Mesodermal cell (in vitro differentiated cells): ENCODE measurements around the gene CPNE2.
"Not testable (repeated sequence)": the region's sequence is repeated elsewhere in the genome, so short reads cannot be mapped to it uniquely, and the experiment has no call there.

Source experiments
- H3K27ac ChIP-seq: 2 replicates; pipeline ENCODE4 v1.7.0; 2013; ENCODE audit warnings: mild to moderate bottlenecking, low read depth, low read length, moderate library complexity; ENCODE audit not compliant: severe bottlenecking
- H3K36me3 ChIP-seq: 2 replicates; pipeline ENCODE4 v1.7.1; 2013; ENCODE audit warnings: mild to moderate bottlenecking, low read length, moderate library complexity; ENCODE audit not compliant: control insufficient read depth, insufficient read depth
- H3K4me1 ChIP-seq: one replicate; pipeline ENCODE4 v1.7.1; 2013; ENCODE audit warnings: mild to moderate bottlenecking, low read length; ENCODE audit not compliant: insufficient read depth, control insufficient read depth, poor library complexity, severe bottlenecking
- H3K4me3 ChIP-seq: 2 replicates; pipeline ENCODE4 v1.7.0; 2013; ENCODE audit warnings: low read length, control low read depth, mild to moderate bottlenecking; ENCODE audit not compliant: insufficient read depth, poor library complexity, severe bottlenecking; ENCODE audit errors: extremely low read depth
- H3K9me3 ChIP-seq: 2 replicates; pipeline ENCODE4 v1.7.1; 2013; ENCODE audit warnings: mild to moderate bottlenecking, low read length, moderate library complexity; ENCODE audit not compliant: control insufficient read depth
- WGBS, 2 experiments: methylation state at CpG; one replicate each; pipeline ENCODE4 v1.1.5; 2013; ENCODE audit warnings: missing lambda C conversion rate in 2 of 2; ENCODE audit not compliant: insufficient coverage in 2 of 2; 5-methylcytosine and 5-hydroxymethylcytosine counted together

The CPNE2 gene

DNA sequence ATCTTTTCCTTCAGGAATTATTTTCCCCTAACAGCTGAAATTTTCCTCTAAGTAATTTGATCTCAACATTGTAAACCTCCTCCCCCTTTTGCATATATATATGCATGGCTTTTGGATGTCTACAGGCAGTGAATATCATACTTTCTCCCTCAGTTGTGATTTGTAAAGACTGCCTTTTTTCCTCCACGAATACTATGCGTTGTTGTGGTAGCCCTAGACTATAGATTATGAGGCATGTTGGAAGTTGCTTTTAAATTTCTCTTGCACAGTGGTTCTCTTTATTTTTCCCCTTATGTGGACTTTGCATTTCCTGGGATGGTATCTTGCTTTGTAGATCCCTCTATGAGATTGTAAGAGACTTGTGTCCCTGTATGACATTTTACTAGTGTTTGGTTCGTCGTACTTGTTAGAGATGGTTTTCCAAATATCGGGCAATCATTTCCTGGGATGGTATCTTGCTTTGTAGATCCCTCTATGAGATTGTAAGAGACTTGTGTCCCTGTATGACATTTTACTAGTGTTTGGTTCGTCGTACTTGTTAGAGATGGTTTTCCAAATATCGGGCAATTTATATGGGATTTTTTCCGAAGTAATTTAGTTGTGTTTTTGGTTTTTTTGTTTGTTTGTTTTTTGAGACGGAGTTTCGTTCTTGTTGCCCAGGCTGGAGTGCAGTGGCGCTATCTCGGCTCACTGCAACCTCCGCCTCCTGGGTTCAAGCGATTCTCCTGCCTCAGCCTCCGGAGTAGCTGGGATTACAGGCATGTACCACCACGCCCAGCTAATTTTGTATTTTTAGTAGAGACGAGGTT, 95.7 kb downstream of the CPNE2 start:
- 95% methylated on average over 6 to 12 of the region's 18 CpGs for WGBS, 2 experiments
- H3K4me3 ChIP-seq, result peak overlapping the region; percentile 98
- peaks cover 41% of the 10 kb centered on the region for H3K4me1 ChIP-seq
- H3K9me3 ChIP-seq, H3K27ac ChIP-seq: not testable (repeated sequence)
- H3K36me3 ChIP-seq, result peaks cover 13% of the 10 kb centered on the region

DNA sequence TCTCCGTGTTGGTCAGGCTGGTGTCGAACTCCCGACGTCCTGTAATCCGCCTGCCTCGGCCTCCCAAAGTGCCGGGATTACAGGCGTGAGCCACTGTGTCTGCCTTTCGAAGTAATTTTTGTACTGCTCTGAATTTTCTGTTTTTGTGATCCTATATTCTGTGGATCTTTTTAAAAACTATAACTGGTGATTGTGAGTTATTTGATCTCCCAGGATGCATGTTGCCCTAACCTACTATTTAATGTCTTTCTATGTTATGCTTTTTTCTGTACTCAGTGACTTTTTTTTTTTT, 96.3 kb downstream of the CPNE2 start:
- WGBS, 2 experiments, result 97 to 99% methylated on average over 8 to 9 of the region's 9 CpGs
- Histone ChIP-seq H3K4me3 (no peak overlapping the region), H3K9me3 (no peaks in the 10 kb centered on the region), H3K4me1 (peaks cover 47% of the 10 kb centered on the region), H3K27ac (no peak overlapping the region), H3K36me3 (peaks cover 13% of the 10 kb centered on the region)

- not testable (repeated sequence) for H3K27ac ChIP-seq
- WGBS, 2 experiments, result 95 to 100% methylated on average over 3 of the region's 4 CpGs
Measured at GRCh38 chr16:57189527-57189926, 97.1 kb downstream of the CPNE2 start.

GRCh38 chr16:57190136-57190535, 97.8 kb downstream of the CPNE2 start:
- Histone ChIP-seq H3K9me3 (no peaks in the 10 kb centered on the region), H3K27ac (no peak overlapping the region), H3K4me3 (no peak overlapping the region), H3K4me1 (peaks cover 51% of the 10 kb centered on the region), H3K36me3 (peaks cover 13% of the 10 kb centered on the region)
- WGBS, 2 experiments, result no CpG with 5 or more reads among the region's 2 CpGs

More at GRCh38 chr16:57189527-57189926, 97.1 kb downstream of the CPNE2 start:
- H3K9me3 ChIP-seq, H3K4me3 ChIP-seq: not testable (repeated sequence)
- peaks cover 52% of the 10 kb centered on the region for H3K4me1 ChIP-seq
- peaks cover 13% of the 10 kb centered on the region for H3K36me3 ChIP-seq

- peaks cover 15% of the 10 kb centered on the region for H3K36me3 ChIP-seq
- peaks cover 55% of the 10 kb centered on the region for H3K4me1 ChIP-seq
- no peaks in the 10 kb centered on the region for H3K9me3 ChIP-seq
- H3K27ac ChIP-seq, result no peak overlapping the region
- WGBS, 2 experiments, result 100% methylated on average over 1 of the region's 3 CpGs; no CpG with 5 or more reads in 1 of the 2 experiments
- no peak overlapping the region for H3K4me3 ChIP-seq
Measured at GRCh38 chr16:57191056-57191571, 98.7 kb downstream of the CPNE2 start.

DNA sequence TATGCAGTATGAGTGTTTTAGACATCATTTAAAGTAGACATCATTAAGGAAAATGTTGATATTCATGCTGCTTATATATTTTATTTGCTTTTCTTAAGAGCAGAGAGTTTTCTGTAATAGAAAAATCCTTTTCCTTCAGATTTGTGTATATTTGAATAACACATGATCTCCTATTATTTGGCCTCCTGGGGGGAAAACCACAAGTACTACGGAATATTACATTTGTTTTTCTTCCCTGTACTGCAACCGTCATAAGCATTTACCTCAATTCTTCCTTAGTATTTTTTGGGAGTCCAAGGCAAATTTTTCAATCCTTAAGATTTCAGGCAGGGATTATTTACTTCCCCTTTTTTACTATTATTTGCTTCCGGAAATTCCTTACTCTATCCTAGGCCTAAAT, 99.8 kb downstream of the CPNE2 start:
- H3K27ac ChIP-seq, result no peak overlapping the region
- H3K4me3 ChIP-seq, result no peak overlapping the region
- H3K4me1 ChIP-seq, result peaks cover 64% of the 10 kb centered on the region
- no peaks in the 10 kb centered on the region for H3K9me3 ChIP-seq
- WGBS, 2 experiments, result 93 to 100% methylated on average over 1 to 2 of the region's 3 CpGs
- H3K36me3 ChIP-seq, result peaks cover 18% of the 10 kb centered on the region

- Histone ChIP-seq H3K9me3 (no peaks in the 10 kb centered on the region), H3K4me3 (no peak overlapping the region), H3K27ac (peak overlapping the region; percentile 2), H3K36me3 (peaks cover 22% of the 10 kb centered on the region), H3K4me1 (peaks cover 64% of the 10 kb centered on the region)
- 92% methylated on average over 2 of the region's 7 CpGs for WGBS, 2 experiments
Measured at GRCh38 chr16:57192720-57193486, 100.5 kb downstream of the CPNE2 start.

DNA sequence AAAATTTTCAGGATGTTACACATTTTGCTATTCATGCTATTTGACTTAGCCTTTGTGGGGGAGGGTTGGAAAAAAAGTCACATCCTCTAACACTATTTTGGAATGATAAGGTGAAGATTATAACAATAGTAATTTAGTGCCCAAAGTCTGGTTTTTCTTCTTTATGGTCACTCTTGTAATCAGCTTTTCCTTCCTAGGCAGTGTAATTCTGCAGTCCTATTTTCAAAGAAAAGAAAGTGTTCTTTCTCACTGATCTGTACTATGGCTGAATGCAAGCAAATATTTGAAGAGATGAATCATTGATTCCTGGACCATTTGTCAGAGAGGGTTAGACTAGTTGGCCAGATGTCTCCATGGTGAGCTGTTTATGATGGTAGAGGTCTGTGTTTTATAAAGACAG, 102.1 kb downstream of the CPNE2 start:
- H3K4me1 ChIP-seq, result peaks cover 61% of the 10 kb centered on the region
- H3K27ac ChIP-seq, result peak overlapping the region; percentile 94

DNA sequence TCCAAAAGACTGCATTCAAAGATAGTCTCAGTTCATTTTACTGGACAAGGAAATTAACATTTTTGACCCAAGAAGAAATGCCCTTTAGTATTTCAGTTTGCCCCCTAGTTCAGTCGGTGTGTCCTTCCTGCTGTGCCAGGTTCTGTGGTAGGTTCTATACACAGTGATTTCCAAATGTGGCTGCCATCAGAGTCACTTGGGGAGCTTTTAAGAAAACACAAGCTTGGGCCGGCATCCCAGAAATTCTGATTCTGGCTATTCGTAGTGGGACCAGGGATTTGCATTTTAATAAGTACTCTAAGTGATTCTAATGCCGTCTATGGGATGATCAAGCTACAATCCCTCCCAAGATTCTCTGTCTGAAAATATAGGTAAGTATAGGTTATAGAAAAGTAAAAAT, 103.9 kb downstream of the CPNE2 start:
- Histone ChIP-seq H3K9me3 (no peaks in the 10 kb centered on the region), H3K4me3 (no peak overlapping the region), H3K36me3 (peaks cover 25% of the 10 kb centered on the region), H3K27ac (no peak overlapping the region), H3K4me1 (peaks cover 47% of the 10 kb centered on the region)
- WGBS, 2 experiments, result 80 to 92% methylated on average over 1 to 2 of the region's 4 CpGs

More for the DNA sequence above, 102.1 kb downstream of the CPNE2 start:
- Histone ChIP-seq H3K36me3 (peaks cover 28% of the 10 kb centered on the region), H3K4me3 (no peak overlapping the region), H3K9me3 (no peaks in the 10 kb centered on the region)

- WGBS, 2 experiments, result 74 to 83% methylated on average over 1 to 2 of the region's 3 CpGs
- Histone ChIP-seq H3K9me3 (no peaks in the 10 kb centered on the region), H3K27ac (no peak overlapping the region)
Measured at GRCh38 chr16:57196753-57197152, 104.4 kb downstream of the CPNE2 start.

More at GRCh38 chr16:57196753-57197152, 104.4 kb downstream of the CPNE2 start:
- H3K4me1 ChIP-seq, result peaks cover 42% of the 10 kb centered on the region
- H3K36me3 ChIP-seq, result peaks cover 25% of the 10 kb centered on the region
- H3K4me3 ChIP-seq, result no peak overlapping the region
